HepG2 (cell line): Measurements from ENCODE around the gene SLX1A. TPM values are rescaled to one million over a fixed set of nuclear protein-coding genes. Genes with fewer than 3 reads are reported as not detected.

Experiments
- ATAC-seq: fragments of 200-7000 bp; cut with Tn5 transposase; 3 replicates; pipeline ENCODE4 v1.9.1; 2020; ENCODE audit warnings: mild to moderate bottlenecking, moderate library complexity
- BruUV-seq: library from RNA; stranded (reverse); fragments of 400-500 nt; replicated peaks from 2 replicates; lab custom pipeline; 2021; lab: Mats Ljungman, UMichigan
- CTCF ChIA-PET: fragments of 300-600 bp; formaldehyde crosslinking; extraction: SDS; loops from one replicate; lab custom pipeline; 2021; ENCODE audit warnings: low total read pairs, inconsistent platforms, low intra/inter-chr PET ratio; lab: Yijun Ruan, JAX
- POLR2A ChIA-PET: fragments of 350-600 bp; sonication (Branson Sonifier 250); formaldehyde crosslinking; loops from one replicate; lab custom pipeline; 2020; ENCODE audit warnings: antibody characterized with exemption, inconsistent platforms; lab: Yijun Ruan, JAX
- DNase-seq: peaks from one replicate; pipeline ENCODE4 v3.0.0-alpha.2; 2015; ENCODE audit warnings: low spot score
- FAIRE-seq: peaks from 3 replicates; lab custom pipeline; 2011; peaks lifted over from hg19 to GRCh38; lab: Jason Lieb, UNC
- H2AFZ ChIP-seq: one replicate; pipeline ENCODE4 v1.6.1; 2011; ENCODE audit warnings: low read length, inconsistent platforms
- H3K27ac ChIP-seq: fragments of 300-600 bp; 3 replicates; pipeline ENCODE4 v1.8.0; 2011; ENCODE audit warnings: mixed run types, mild to moderate bottlenecking, mixed read lengths, low read length, inconsistent platforms; ENCODE audit not compliant: insufficient read depth; ENCODE audit errors: extremely low read length
- H3K27me3 ChIP-seq, 2 experiments: fragments of 200-600 bp in 1 of 2; 2 replicates in 1 of 2; 3 replicates in 1 of 2; pipeline versions ENCODE4 v1.6.0 to v1.8.0; 2011; ENCODE audit warnings: low read length in 2 of 2, mild to moderate bottlenecking in 2 of 2, moderate library complexity in 2 of 2, inconsistent platforms in 1 of 2; ENCODE audit not compliant: insufficient read depth in 2 of 2, control insufficient read depth in 1 of 2
- H3K36me3 ChIP-seq, 2 experiments: fragments of 200-600 bp in 1 of 2; replicated peaks in 1 of 2; 2 replicates in 1 of 2; 3 replicates in 1 of 2; pipeline versions ENCODE4 v1.5.1 to v1.8.0; 2011; ENCODE audit warnings: low read length in 2 of 2, inconsistent platforms in 1 of 2; ENCODE audit not compliant: insufficient read depth in 2 of 2, control insufficient read depth in 1 of 2
- H3K4me1 ChIP-seq: 2 replicates; pipeline ENCODE4 v1.5.1; 2012; ENCODE audit warnings: low read length, inconsistent platforms; ENCODE audit not compliant: insufficient read depth
- H3K4me2 ChIP-seq: 2 replicates; pipeline ENCODE4 v1.6.0; 2011; ENCODE audit warnings: low read depth, low read length, inconsistent platforms
- H3K4me3 ChIP-seq, 3 experiments: fragments of 200-600 bp in 1 of 3; sonication (generic), shearing (Covaris generic) in 1 of 3; replicated peaks in 1 of 3; 2 replicates each; pipeline ENCODE4 v1.5.1; 2011 to 2016; ENCODE audit warnings: low read length in 3 of 3, inconsistent platforms in 2 of 3, low read depth in 2 of 3, mild to moderate bottlenecking in 2 of 3, control low read depth in 1 of 3, mixed read lengths in 1 of 3; ENCODE audit not compliant: insufficient read depth in 1 of 3
- H3K79me2 ChIP-seq: one replicate; pipeline ENCODE4 v1.6.1; 2011; ENCODE audit warnings: low read length, inconsistent platforms; ENCODE audit not compliant: insufficient read depth
- H3K9ac ChIP-seq: 2 replicates; pipeline ENCODE4 v1.6.0; 2011; ENCODE audit warnings: mild to moderate bottlenecking, low read depth, low read length, inconsistent platforms; ENCODE audit not compliant: insufficient read depth
- H3K9me3 ChIP-seq: 2 replicates; pipeline ENCODE4 v1.5.1; 2012; ENCODE audit warnings: mild to moderate bottlenecking, low read length
- H4K20me1 ChIP-seq: 2 replicates; pipeline ENCODE4 v1.6.0; 2011; ENCODE audit warnings: inconsistent platforms, mild to moderate bottlenecking, low read length, moderate library complexity; ENCODE audit not compliant: insufficient read depth
- HOXA3 ChIP-seq: sonication (generic); formaldehyde crosslinking; IDR thresholded peaks from 2 replicates; pipeline ENCODE4 v1.5.0; 2020; ENCODE audit warnings: missing genetic modification reagents
- MEF2D ChIP-seq: sonication (generic); formaldehyde crosslinking; IDR thresholded peaks from 2 replicates; pipeline ENCODE4 v1.5.1; 2020; ENCODE audit warnings: mild to moderate bottlenecking, missing genetic modification reagents
- NRL ChIP-seq: sonication (generic); formaldehyde crosslinking; IDR thresholded peaks from 2 replicates; pipeline ENCODE4 v1.5.0; 2020; ENCODE audit warnings: missing genetic modification reagents, mild to moderate bottlenecking, moderate library complexity, borderline replicate concordance
- PHB2 ChIP-seq: fragments of 450-650 bp; IDR thresholded peaks from 2 replicates; pipeline ENCODE4 v1.6.1; 2018; ENCODE audit not compliant: partially characterized antibody
- SAP130 ChIP-seq: IDR thresholded peaks from 2 replicates; pipeline ENCODE4 v1.6.1; 2016; ENCODE audit warnings: low read depth
- TBX2 ChIP-seq: sonication (generic); formaldehyde crosslinking; IDR thresholded peaks from 2 replicates; pipeline ENCODE4 v1.5.0; 2020; ENCODE audit warnings: missing genetic modification reagents, mild to moderate bottlenecking, borderline replicate concordance
- ZIK1 ChIP-seq: sonication (generic); formaldehyde crosslinking; IDR thresholded peaks from 2 replicates; pipeline ENCODE4 v1.5.0; 2020; ENCODE audit warnings: mild to moderate bottlenecking, low read depth, missing genetic modification reagents, borderline replicate concordance
- ZKSCAN5 ChIP-seq: sonication (generic); formaldehyde crosslinking; IDR thresholded peaks from 2 replicates; pipeline ENCODE4 v1.5.1; 2020; ENCODE audit warnings: mild to moderate bottlenecking, missing genetic modification reagents
- ZNF572 ChIP-seq: sonication (generic); formaldehyde crosslinking; IDR thresholded peaks from 2 replicates; pipeline ENCODE4 v1.5.1; 2020; ENCODE audit warnings: mild to moderate bottlenecking, missing genetic modification reagents
- ZNF598 ChIP-seq: sonication (generic); formaldehyde crosslinking; IDR thresholded peaks from 2 replicates; pipeline ENCODE4 v1.5.1; 2020; ENCODE audit warnings: mild to moderate bottlenecking, missing genetic modification reagents, borderline replicate concordance
- ZNF652 ChIP-seq: IDR thresholded peaks from 2 replicates; pipeline ENCODE4 v1.6.1; 2016; ENCODE audit warnings: low read depth, borderline replicate concordance
- ZNF713 ChIP-seq: sonication (generic); formaldehyde crosslinking; IDR thresholded peaks from 2 replicates; pipeline ENCODE4 v1.4.0; 2020; ENCODE audit warnings: mild to moderate bottlenecking, missing genetic modification reagents
- ZNF768 ChIP-seq: sonication (generic); formaldehyde crosslinking; IDR thresholded peaks from 2 replicates; pipeline ENCODE4 v1.4.0; 2020; ENCODE audit warnings: missing genetic modification reagents
- ZNF891 ChIP-seq: sonication (generic); formaldehyde crosslinking; IDR thresholded peaks from 2 replicates; pipeline ENCODE4 v1.5.0; 2020; ENCODE audit warnings: mild to moderate bottlenecking, missing genetic modification reagents
- WGBS: methylation state at CpG from one replicate; pipeline ENCODE4 v1.1.6; 2017; ENCODE audit warnings: low lambda C conversion rate; 5-methylcytosine and 5-hydroxymethylcytosine counted together
- in situ Hi-C: cut with HindIII; loops from 2 replicates; pipeline ENCODE4 v1.10.0; 2017; ENCODE audit warnings: low pct_unique_long_range_greater_than_20kb; ENCODE audit not compliant: extremely low pct_ligation_motif_present
- intact Hi-C: fragments of 100-400 bp; cut with micrococcal nuclease; formaldehyde crosslinking; loops from one replicate; pipeline ENCODE4 v1.10.0; 2022; ENCODE audit not compliant: unreplicated experiment
- polyA plus RNA-seq, 8 experiments: library from polyadenylated mRNA; depleted of rRNA in 3 of 8; stranded (reverse) in 7 of 8; unstranded in 1 of 8; fragments of >200 nt; fragmentation: Illumina TruSeq in 4 of 8; extraction: Trizol in 4 of 8; gene quantifications; 2 replicates each; pipeline versions ENCODE4 v1.2.1 to v1.2.3, GENCODE V29; 2011 to 2016; ENCODE audit warnings: low read depth in 4 of 8, missing spikeins in 1 of 8, mixed read lengths in 1 of 8; ENCODE audit not compliant: insufficient read depth in 1 of 8
- total RNA-seq, 5 experiments: library from RNA; depleted of rRNA; stranded (reverse); fragments of >200 nt; fragmentation: Illumina TruSeq; extraction: Trizol; gene quantifications; 2 replicates each; pipeline ENCODE4 v1.2.3, GENCODE V29; 2016; ENCODE audit warnings: low read depth in 1 of 5
- TF ChIP-seq, protein P1 (sequence below): sonication (generic); formaldehyde crosslinking; IDR thresholded peaks from 2 replicates; pipeline ENCODE4 v1.4.0; 2020; ENCODE audit warnings: mild to moderate bottlenecking, missing genetic modification reagents
- TF ChIP-seq, protein P2 (sequence below): sonication (generic); formaldehyde crosslinking; IDR thresholded peaks from 2 replicates; pipeline ENCODE4 v1.9.0; 2022; ENCODE audit warnings: missing genetic modification reagents, mild to moderate bottlenecking, borderline replicate concordance
- TF ChIP-seq, protein P3 (sequence below): IDR thresholded peaks from 2 replicates; pipeline ENCODE4 v1.6.1; 2012; ENCODE audit warnings: inconsistent platforms
- TF ChIP-seq, protein P4 (sequence below): sonication (generic); formaldehyde crosslinking; IDR thresholded peaks from 2 replicates; pipeline ENCODE4 v1.4.0; 2020; ENCODE audit warnings: missing genetic modification reagents, low read depth, mild to moderate bottlenecking, borderline replicate concordance
- TF ChIP-seq, protein P5 (sequence below): IDR thresholded peaks from 2 replicates; pipeline ENCODE4 v1.6.1; 2016; ENCODE audit warnings: mild to moderate bottlenecking, missing biosample characterization, missing genetic modification reagents

Gene SLX1A
- total and polyA plus RNA-seq, 2 of the 13 experiments (the other 11 are each of a cell fraction or from before 2014, with no cell fraction given) = 12.0 to 37.1 TPM

DNA sequence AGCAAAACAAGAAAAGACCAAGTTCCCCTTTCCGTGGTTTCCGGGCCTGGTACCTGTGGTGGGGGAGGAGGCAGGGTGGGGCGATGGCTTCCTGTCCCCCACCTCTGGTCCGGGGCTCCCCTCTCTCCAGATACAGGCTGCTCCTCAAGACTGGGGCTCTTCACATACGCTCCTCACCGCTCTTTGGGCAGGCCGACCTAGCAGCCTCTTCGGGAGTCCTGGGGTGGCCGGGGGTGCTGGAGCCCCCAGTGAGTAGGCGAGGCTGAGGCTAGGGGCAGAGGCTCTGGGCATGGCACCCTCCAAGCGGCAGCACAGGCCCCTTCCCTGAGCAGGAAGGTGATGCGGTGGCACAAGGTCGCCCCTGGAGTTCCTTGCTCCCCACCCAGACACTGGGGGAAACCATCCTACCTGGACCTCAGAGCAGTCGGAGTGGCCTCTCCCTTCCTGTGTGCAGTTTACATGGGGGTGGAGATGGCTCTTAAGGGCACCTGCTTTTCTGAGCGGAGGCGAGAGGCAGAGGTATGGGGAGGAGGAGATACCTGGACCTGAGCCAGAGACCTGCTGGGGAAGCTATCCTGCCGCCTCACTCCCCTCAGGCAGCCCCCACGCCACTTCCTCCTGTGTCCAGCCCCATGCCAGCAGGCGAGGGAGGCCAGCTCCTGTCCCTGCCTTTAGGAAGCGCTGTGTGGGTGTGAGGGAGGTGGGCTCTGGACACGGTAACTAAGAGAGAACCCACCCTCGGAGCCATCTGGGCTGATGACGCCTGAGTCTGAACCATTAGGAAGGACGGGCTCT lies 9.4 kb upstream of the SLX1A start:
- ATAC-seq (peak; percentile 6), FAIRE-seq (no peak), DNase-seq (no peak)
- BruUV-seq = no TSS peak
- ChIA-PET POLR2A (interaction anchor here (1.1 to 2.1 kb wide), 4 partner anchors 41 to 93 kb away, joined by 3 to 6 read pairs (median 4); partner anchors contain the start of gene TBX6), CTCF (no interaction called here)
- Histone ChIP-seq H3K79me2 (no peaks in the 10 kb centered on the region), H4K20me1 (no peaks in the 10 kb centered on the region), H3K9ac (peak overlapping the region; percentile 6), H3K27me3 (no peaks in the 10 kb centered on the region; a peak in 1 of 5 replicates), H3K9me3 (no peaks in the 10 kb centered on the region), H3K4me3 (peak overlapping the region; percentile 74 to 81 (median 76); a peak in 5 of 6 replicates), H3K27ac (no peak overlapping the region), H3K4me2 (peak overlapping the region; percentile 82), H3K36me3 (no peaks in the 10 kb centered on the region), H2AFZ (no peak overlapping the region), H3K4me1 (peaks cover 50% of the 10 kb centered on the region)
- intact Hi-C loops = no loop called here
- 39% methylated on average over 18 of the region's 24 CpGs for WGBS
- in situ Hi-C loops = no loop called here
- TF ChIP-seq ZNF891 (CRISPR knock-in tag) (peak; percentile 73), ZNF713 (no peak), PHB2 (no peak), TBX2 (0 out of 2 replicates have a peak, but pooled peaks have one; percentile 31), ZNF768 (CRISPR knock-in tag) (0 out of 2 replicates have a peak, but pooled peaks have one; percentile 11), ZNF572 (0 out of 2 replicates have a peak, but pooled peaks have one; percentile 45), HOXA3 (CRISPR knock-in tag) (0 out of 2 replicates have a peak, but pooled peaks have one; percentile 5), ZNF598 (no peak), SAP130 (CRISPR knock-in tag) (0 out of 2 replicates have a peak, but pooled peaks have one; percentile 12), NRL (CRISPR knock-in tag) (peak; percentile 83), ZIK1 (CRISPR knock-in tag) (0 out of 2 replicates have a peak, but pooled peaks have one; percentile 49), ZNF652 (no peak), ZKSCAN5 (CRISPR knock-in tag) (peak; percentile 90), MEF2D (CRISPR knock-in tag) (peak; percentile 31; the same call in 1 of the 2 replicates)
- TF ChIP-seq, protein P1, sequence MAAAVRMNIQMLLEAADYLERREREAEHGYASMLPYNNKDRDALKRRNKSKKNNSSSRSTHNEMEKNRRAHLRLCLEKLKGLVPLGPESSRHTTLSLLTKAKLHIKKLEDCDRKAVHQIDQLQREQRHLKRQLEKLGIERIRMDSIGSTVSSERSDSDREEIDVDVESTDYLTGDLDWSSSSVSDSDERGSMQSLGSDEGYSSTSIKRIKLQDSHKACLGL (CRISPR knock-in tag) = 0 out of 2 replicates have a peak, but pooled peaks have one; percentile 29
- TF ChIP-seq, protein P2, sequence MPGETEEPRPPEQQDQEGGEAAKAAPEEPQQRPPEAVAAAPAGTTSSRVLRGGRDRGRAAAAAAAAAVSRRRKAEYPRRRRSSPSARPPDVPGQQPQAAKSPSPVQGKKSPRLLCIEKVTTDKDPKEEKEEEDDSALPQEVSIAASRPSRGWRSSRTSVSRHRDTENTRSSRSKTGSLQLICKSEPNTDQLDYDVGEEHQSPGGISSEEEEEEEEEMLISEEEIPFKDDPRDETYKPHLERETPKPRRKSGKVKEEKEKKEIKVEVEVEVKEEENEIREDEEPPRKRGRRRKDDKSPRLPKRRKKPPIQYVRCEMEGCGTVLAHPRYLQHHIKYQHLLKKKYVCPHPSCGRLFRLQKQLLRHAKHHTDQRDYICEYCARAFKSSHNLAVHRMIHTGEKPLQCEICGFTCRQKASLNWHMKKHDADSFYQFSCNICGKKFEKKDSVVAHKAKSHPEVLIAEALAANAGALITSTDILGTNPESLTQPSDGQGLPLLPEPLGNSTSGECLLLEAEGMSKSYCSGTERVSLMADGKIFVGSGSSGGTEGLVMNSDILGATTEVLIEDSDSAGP (CRISPR knock-in tag) = peak; percentile 55; the same call in 1 of the 2 replicates
- TF ChIP-seq, protein P3, sequence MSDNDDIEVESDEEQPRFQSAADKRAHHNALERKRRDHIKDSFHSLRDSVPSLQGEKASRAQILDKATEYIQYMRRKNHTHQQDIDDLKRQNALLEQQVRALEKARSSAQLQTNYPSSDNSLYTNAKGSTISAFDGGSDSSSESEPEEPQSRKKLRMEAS = peak; percentile 28; the same call in 1 of the 2 replicates
- TF ChIP-seq, protein P4, sequence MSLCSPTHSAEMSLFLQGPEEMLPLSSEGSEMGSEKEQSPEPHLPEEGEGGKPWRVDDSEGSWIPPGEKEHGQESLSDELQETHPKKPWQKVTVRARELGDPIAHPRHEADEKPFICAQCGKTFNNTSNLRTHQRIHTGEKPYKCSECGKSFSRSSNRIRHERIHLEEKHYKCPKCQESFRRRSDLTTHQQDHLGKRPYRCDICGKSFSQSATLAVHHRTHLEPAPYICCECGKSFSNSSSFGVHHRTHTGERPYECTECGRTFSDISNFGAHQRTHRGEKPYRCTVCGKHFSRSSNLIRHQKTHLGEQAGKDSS (CRISPR knock-in tag) = no peak; the same call in 1 of the 2 replicates
- TF ChIP-seq, protein P5, sequence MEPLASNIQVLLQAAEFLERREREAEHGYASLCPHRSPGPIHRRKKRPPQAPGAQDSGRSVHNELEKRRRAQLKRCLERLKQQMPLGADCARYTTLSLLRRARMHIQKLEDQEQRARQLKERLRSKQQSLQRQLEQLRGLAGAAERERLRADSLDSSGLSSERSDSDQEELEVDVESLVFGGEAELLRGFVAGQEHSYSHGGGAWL (CRISPR knock-in tag) = 0 out of 2 replicates have a peak, but pooled peaks have one; percentile 26
